Spleen (tissue), 7 donors: ENCODE data around the gene TMEM151A.

Experiments used
- CTCF ChIP-seq, 11 experiments: fragments of 200-600 bp in 7 of 11; fragments of 450-650 bp in 4 of 11; sonication (generic) in 4 of 11; IDR thresholded peaks in 8 of 11; conservative IDR thresholded peaks in 3 of 11; 1 replicate in 7 of 11; 2 replicates in 4 of 11; pipeline versions ENCODE4 v1.4.0 to v1.8.0; 2016 to 2021; ENCODE audit warnings: antibody characterized with exemption in 11 of 11, inconsistent platforms in 4 of 11, mild to moderate bottlenecking in 1 of 11
- POLR2AphosphoS5 ChIP-seq, 3 donors: sonication (generic); formaldehyde crosslinking; IDR thresholded peaks; one replicate each; pipeline ENCODE4 v1.5.1; 2017; ENCODE audit warnings: antibody characterized with exemption in 3 of 3
- donor health status: DM: no; HTN: no; CAD: no; lungs with moderate emphysema.
- donor health status: DM: no; HTN: no; CAD: no.
- donor health status: DM: no; HTN: no; CAD: no.

- no peak for TF ChIP-seq CTCF (IDR thresholded peaks at IDR 0.05 in 8 of 11, conservative IDR thresholded peaks at IDR 0.05 in 3 of 11)
- TF ChIP-seq POLR2AphosphoS5 (IDR thresholded peaks at IDR 0.05), result no peak
These were observed 40.9 kb downstream of the TMEM151A start for GRCh38 chr11:66332371-66333219.
